HFF-Myc (cell line): ENCODE results near the gene CCR2.
A peak's percentile ranks its signal among the peaks of the same experiment; 100 is the strongest.

Experiments
- DNase-seq: peaks from one replicate; pipeline ENCODE4 v3.0.0-alpha.2; 2011; ENCODE audit warnings: low read depth; ENCODE audit errors: extremely low read depth
- H3K4me3 ChIP-seq: replicated peaks from 2 replicates; pipeline ENCODE4 v1.5.1; 2011; ENCODE audit warnings: low read depth, mild to moderate bottlenecking, control low read depth, low read length
- CTCF ChIP-seq: IDR thresholded peaks from 2 replicates; pipeline ENCODE4 v1.5.1; 2012; ENCODE audit warnings: mild to moderate bottlenecking, low read depth, low read length, control low read depth; ENCODE audit errors: missing control alignments

The CCR2 gene

GRCh38 chr3:46369675-46370132 is 15.8 kb downstream of the CCR2 start:
- no peak overlapping the region for H3K4me3 ChIP-seq
- TF ChIP-seq CTCF, result no peak
- DNase-seq, result no peak

GRCh38 chr3:46370839-46371518 is 17.1 kb downstream of the CCR2 start, which contains the start of gene CCR5:
Gene CCR5, plus strand, starts transcription at chr3:46370946. Its CDS starts 1,957 bp downstream, at chr3:46372903.
- no peak within 1 kb of the TSS for H3K4me3 ChIP-seq

GRCh38 chr3:46371519-46372340 is 17.8 kb downstream of the CCR2 start:
- no peak for TF ChIP-seq CTCF
- H3K4me3 ChIP-seq, result no peak overlapping the region
- no peak for DNase-seq

More at GRCh38 chr3:46370839-46371518, 17.1 kb downstream of the CCR2 start, which contains the start of gene CCR5:
- DNase-seq, result no peak
- no peak for TF ChIP-seq CTCF

GRCh38 chr3:46372492-46373359 is 18.8 kb downstream of the CCR2 start:
- peak; percentile 56 for TF ChIP-seq CTCF
- H3K4me3 ChIP-seq, result no peak overlapping the region
- DNase-seq, result no peak

- DNase-seq, result no peak
Measured at GRCh38 chr3:46374755-46375154, 20.8 kb downstream of the CCR2 start.

More at GRCh38 chr3:46374755-46375154, 20.8 kb downstream of the CCR2 start:
- H3K4me3 ChIP-seq, result no peak overlapping the region
- TF ChIP-seq CTCF, result no peak
